Measurements from ENCODE around the gene AAMDC.

DNA sequence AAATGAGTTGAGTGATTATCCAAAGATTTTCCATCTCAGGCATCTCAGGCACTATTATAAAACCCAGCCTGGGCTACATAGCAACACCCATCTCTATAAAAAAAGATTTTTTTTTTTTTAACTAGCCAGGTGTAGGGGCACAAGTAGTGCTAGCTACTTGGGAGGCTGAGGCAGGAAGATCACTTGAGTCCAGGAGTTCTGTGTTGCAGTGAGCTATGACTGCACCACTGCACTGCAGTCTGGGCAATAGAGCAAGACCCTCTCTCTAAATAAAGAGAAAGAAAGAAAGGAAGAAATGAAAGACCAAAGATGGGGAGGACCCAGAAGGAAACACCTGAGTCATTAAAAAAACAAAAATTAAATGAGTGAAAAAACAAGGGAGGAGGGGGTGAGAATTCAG lies 14.5 kb upstream of the AAMDC start:
- TF ChIP-seq CTCF (conservative IDR thresholded peaks at IDR 0.05 in 1 of 2, IDR thresholded peaks at IDR 0.05 in 1 of 2; ENCODE audit: low read depth in 1 of 2, low read length in 2 of 2) (no peak), EZH2 (IDR thresholded peaks at IDR 0.05; ENCODE audit: low read length, missing control alignments) (no peak)

Data from fibroblast of lung (primary cell).